ENCODE data around the gene MYH7B. TPM values are rescaled to one million over a fixed set of nuclear protein-coding genes. Genes with fewer than 3 reads are reported as not detected.

MYH7B gene
- total and polyA plus RNA-seq, 9 donors: 21.7 to 138 (median 73.8) TPM

GRCh38 chr20:34923414-34923813, 32.3 kb upstream of the MYH7B start:
- Histone ChIP-seq H3K4me3 (ENCODE audit: low read length) (no peak overlapping the region), H3K36me3 (ENCODE audit: control insufficient read depth, insufficient read depth, low read length) (peaks cover 67% of the 10 kb centered on the region), H3K27ac (ENCODE audit: low read length) (no peak overlapping the region), H3K9me3 (replicated peaks; ENCODE audit: control insufficient read depth, low read depth, low read length) (peaks cover 4% of the 10 kb centered on the region), H3K4me1 (ENCODE audit: control insufficient read depth, insufficient read depth, low read length) (no peaks in the 10 kb centered on the region), H3K27me3 (ENCODE audit: control insufficient read depth, insufficient read depth, low read length) (no peaks in the 10 kb centered on the region)
- DNase-seq: no peak
- WGBS (ENCODE audit: insufficient coverage): no CpG with 5 or more reads among the region's 2 CpGs

GRCh38 chr20:34925341-34925740, 30.3 kb upstream of the MYH7B start:
- Histone ChIP-seq H3K4me3 (ENCODE audit: low read length) (no peak overlapping the region), H3K4me1 (ENCODE audit: control insufficient read depth, insufficient read depth, low read length) (no peaks in the 10 kb centered on the region), H3K36me3 (ENCODE audit: control insufficient read depth, insufficient read depth, low read length) (peaks cover 76% of the 10 kb centered on the region), H3K9me3 (replicated peaks; ENCODE audit: control insufficient read depth, low read depth, low read length) (peaks cover 4% of the 10 kb centered on the region), H3K27ac (ENCODE audit: low read length) (no peak overlapping the region), H3K27me3 (ENCODE audit: control insufficient read depth, insufficient read depth, low read length) (no peaks in the 10 kb centered on the region)
- WGBS (ENCODE audit: insufficient coverage): 80% methylated on average over 1 of the region's 3 CpGs
- DNase-seq: no peak

GRCh38 chr20:34925981-34926380, 29.7 kb upstream of the MYH7B start:
- no peak overlapping the region for H3K27ac ChIP-seq (ENCODE audit: low read length)
- H3K9me3 ChIP-seq (replicated peaks; ENCODE audit: control insufficient read depth, low read depth, low read length): peaks cover 4% of the 10 kb centered on the region
- H3K36me3 ChIP-seq (ENCODE audit: control insufficient read depth, insufficient read depth, low read length): peaks cover 75% of the 10 kb centered on the region
- no peaks in the 10 kb centered on the region for H3K4me1 ChIP-seq (ENCODE audit: control insufficient read depth, insufficient read depth, low read length)
- no peak for DNase-seq
- H3K27me3 ChIP-seq (ENCODE audit: control insufficient read depth, insufficient read depth, low read length): no peaks in the 10 kb centered on the region
- H3K4me3 ChIP-seq (ENCODE audit: low read length): no peak overlapping the region
- WGBS (ENCODE audit: insufficient coverage): no CpG with 5 or more reads among the region's 1 CpG

- Histone ChIP-seq H3K27me3 (ENCODE audit: control insufficient read depth, insufficient read depth, low read length) (no peaks in the 10 kb centered on the region), H3K4me3 (ENCODE audit: low read length) (no peak overlapping the region), H3K4me1 (ENCODE audit: control insufficient read depth, insufficient read depth, low read length) (no peaks in the 10 kb centered on the region), H3K9me3 (replicated peaks; ENCODE audit: control insufficient read depth, low read depth, low read length) (peaks cover 4% of the 10 kb centered on the region), H3K36me3 (ENCODE audit: control insufficient read depth, insufficient read depth, low read length) (peaks cover 76% of the 10 kb centered on the region), H3K27ac (ENCODE audit: low read length) (no peak overlapping the region)
- no CpG with 5 or more reads among the region's 1 CpG for WGBS (ENCODE audit: insufficient coverage)
- DNase-seq: no peak
These were observed 29.1 kb upstream of the MYH7B start for GRCh38 chr20:34926581-34926980.

GRCh38 chr20:34927736-34928135, 27.9 kb upstream of the MYH7B start:
- Histone ChIP-seq H3K27ac (ENCODE audit: low read length) (no peak overlapping the region), H3K27me3 (ENCODE audit: control insufficient read depth, insufficient read depth, low read length) (no peaks in the 10 kb centered on the region), H3K4me3 (ENCODE audit: low read length) (no peak overlapping the region), H3K4me1 (ENCODE audit: control insufficient read depth, insufficient read depth, low read length) (no peaks in the 10 kb centered on the region), H3K9me3 (replicated peaks; ENCODE audit: control insufficient read depth, low read depth, low read length) (peaks cover 4% of the 10 kb centered on the region), H3K36me3 (ENCODE audit: control insufficient read depth, insufficient read depth, low read length) (peaks cover 80% of the 10 kb centered on the region)
- WGBS (ENCODE audit: insufficient coverage): 100% methylated on average over 1 of the region's 1 CpG
- no peak for DNase-seq

- Histone ChIP-seq H3K36me3 (ENCODE audit: control insufficient read depth, insufficient read depth, low read length) (peaks cover 82% of the 10 kb centered on the region), H3K27ac (ENCODE audit: low read length) (no peak overlapping the region), H3K4me1 (ENCODE audit: control insufficient read depth, insufficient read depth, low read length) (no peaks in the 10 kb centered on the region), H3K27me3 (ENCODE audit: control insufficient read depth, insufficient read depth, low read length) (no peaks in the 10 kb centered on the region), H3K9me3 (replicated peaks; ENCODE audit: control insufficient read depth, low read depth, low read length) (peaks cover 1% of the 10 kb centered on the region), H3K4me3 (ENCODE audit: low read length) (no peak overlapping the region)
- no CpG with 5 or more reads among the region's 2 CpGs for WGBS (ENCODE audit: insufficient coverage)
- DNase-seq: no peak
These were observed 27.3 kb upstream of the MYH7B start for GRCh38 chr20:34928411-34928810.

- peaks cover 77% of the 10 kb centered on the region for H3K36me3 ChIP-seq (ENCODE audit: control insufficient read depth, insufficient read depth, low read length)
- 98% methylated on average over 5 of the region's 7 CpGs for WGBS (ENCODE audit: insufficient coverage)
- H3K9me3 ChIP-seq (replicated peaks; ENCODE audit: control insufficient read depth, low read depth, low read length): no peaks in the 10 kb centered on the region
These were observed 23.9 kb upstream of the MYH7B start for GRCh38 chr20:34931771-34932170.

GRCh38 chr20:34938466-34939163, 17.1 kb upstream of the MYH7B start:
- Histone ChIP-seq H3K9me3 (replicated peaks; ENCODE audit: control insufficient read depth, low read depth, low read length) (no peaks in the 10 kb centered on the region), H3K4me3 (ENCODE audit: low read length) (no peak overlapping the region), H3K36me3 (ENCODE audit: control insufficient read depth, insufficient read depth, low read length) (peaks cover 40% of the 10 kb centered on the region), H3K27me3 (ENCODE audit: control insufficient read depth, insufficient read depth, low read length) (no peaks in the 10 kb centered on the region), H3K27ac (ENCODE audit: low read length) (peak overlapping the region; percentile 82), H3K4me1 (ENCODE audit: control insufficient read depth, insufficient read depth, low read length) (peaks cover 23% of the 10 kb centered on the region)
- DNase-seq: peak; percentile 82
- WGBS (ENCODE audit: insufficient coverage): 75% methylated on average over 4 of the region's 14 CpGs

More at GRCh38 chr20:34931771-34932170, 23.9 kb upstream of the MYH7B start:
- Histone ChIP-seq H3K27me3 (ENCODE audit: control insufficient read depth, insufficient read depth, low read length) (no peaks in the 10 kb centered on the region), H3K4me3 (ENCODE audit: low read length) (no peak overlapping the region), H3K27ac (ENCODE audit: low read length) (no peak overlapping the region), H3K4me1 (ENCODE audit: control insufficient read depth, insufficient read depth, low read length) (no peaks in the 10 kb centered on the region)
- no peak for DNase-seq

GRCh38 chr20:34940081-34940481, 15.6 kb upstream of the MYH7B start:
- peaks cover 23% of the 10 kb centered on the region for H3K4me1 ChIP-seq (ENCODE audit: control insufficient read depth, insufficient read depth, low read length)
- peak; percentile 50 for DNase-seq
- H3K36me3 ChIP-seq (ENCODE audit: control insufficient read depth, insufficient read depth, low read length): peaks cover 41% of the 10 kb centered on the region
- H3K27me3 ChIP-seq (ENCODE audit: control insufficient read depth, insufficient read depth, low read length): no peaks in the 10 kb centered on the region
- peak overlapping the region; percentile 57 for H3K27ac ChIP-seq (ENCODE audit: low read length)
- WGBS (ENCODE audit: insufficient coverage): 50% methylated on average over 1 of the region's 1 CpG
- H3K9me3 ChIP-seq (replicated peaks; ENCODE audit: control insufficient read depth, low read depth, low read length): no peaks in the 10 kb centered on the region
- H3K4me3 ChIP-seq (ENCODE audit: low read length): no peak overlapping the region

GRCh38 chr20:34941226-34941625, 14.4 kb upstream of the MYH7B start:
- Histone ChIP-seq H3K4me1 (ENCODE audit: control insufficient read depth, insufficient read depth, low read length) (peaks cover 23% of the 10 kb centered on the region), H3K36me3 (ENCODE audit: control insufficient read depth, insufficient read depth, low read length) (peaks cover 43% of the 10 kb centered on the region), H3K4me3 (ENCODE audit: low read length) (no peak overlapping the region), H3K27ac (ENCODE audit: low read length) (no peak overlapping the region), H3K27me3 (ENCODE audit: control insufficient read depth, insufficient read depth, low read length) (no peaks in the 10 kb centered on the region), H3K9me3 (replicated peaks; ENCODE audit: control insufficient read depth, low read depth, low read length) (no peaks in the 10 kb centered on the region)
- WGBS (ENCODE audit: insufficient coverage): 75% methylated on average over 1 of the region's 4 CpGs
- DNase-seq: no peak

- DNase-seq: no peak
- Histone ChIP-seq H3K4me1 (ENCODE audit: control insufficient read depth, insufficient read depth, low read length) (peaks cover 23% of the 10 kb centered on the region), H3K36me3 (ENCODE audit: control insufficient read depth, insufficient read depth, low read length) (peaks cover 35% of the 10 kb centered on the region), H3K9me3 (replicated peaks; ENCODE audit: control insufficient read depth, low read depth, low read length) (no peaks in the 10 kb centered on the region), H3K4me3 (ENCODE audit: low read length) (no peak overlapping the region), H3K27me3 (ENCODE audit: control insufficient read depth, insufficient read depth, low read length) (no peaks in the 10 kb centered on the region), H3K27ac (ENCODE audit: low read length) (no peak overlapping the region)
- WGBS (ENCODE audit: insufficient coverage): 95% methylated on average over 8 of the region's 9 CpGs
These were observed 13.4 kb upstream of the MYH7B start for GRCh38 chr20:34942301-34942700.

All from muscle of leg (tissue), 11 donors.